SJSA1 (cell line): ENCODE data around the gene FMN2. TPM values are rescaled to one million over a fixed set of nuclear protein-coding genes. Genes with fewer than 3 reads are reported as not detected.

Experiments
- DNase-seq, 2 experiments: peaks; one replicate each; pipeline ENCODE4 v3.0.0-alpha.2; 2015 to 2020; ENCODE audit warnings: low spot score in 2 of 2, low read depth in 1 of 2
- H3K27ac ChIP-seq: fragments of 250-450 bp; sonication (Bioruptor Pico); 2 replicates; pipeline ENCODE4 v1.5.1; 2020; ENCODE audit warnings: mild to moderate bottlenecking, moderate library complexity
- H3K27me3 ChIP-seq: fragments of 250-450 bp; sonication (Bioruptor Pico); replicated peaks from 2 replicates; pipeline ENCODE4 v1.5.1; 2020; ENCODE audit warnings: mild to moderate bottlenecking, moderate library complexity
- H3K36me3 ChIP-seq: fragments of 250-450 bp; sonication (Bioruptor Pico); 2 replicates; pipeline ENCODE4 v1.5.1; 2020; ENCODE audit warnings: mild to moderate bottlenecking
- H3K4me1 ChIP-seq: fragments of 250-450 bp; sonication (Bioruptor Pico); replicated peaks from 2 replicates; pipeline ENCODE4 v1.6.1; 2021; ENCODE audit warnings: mild to moderate bottlenecking
- H3K4me3 ChIP-seq: fragments of 250-450 bp; sonication (Bioruptor Pico); 2 replicates; pipeline ENCODE4 v1.5.1; 2020; ENCODE audit warnings: mild to moderate bottlenecking
- H3K9me3 ChIP-seq: fragments of 250-450 bp; sonication (Bioruptor Pico); replicated peaks from 2 replicates; pipeline ENCODE4 v1.5.1; 2020; ENCODE audit warnings: mild to moderate bottlenecking
- total RNA-seq: library from RNA; depleted of rRNA; stranded (reverse); fragments of >200 nt; shearing (Covaris generic); gene quantifications from 2 replicates; pipeline ENCODE4 v1.2.3, GENCODE V29; 2014

Gene FMN2
- total RNA-seq, 1 experiment from 2014 or later = 12.7 TPM

GRCh38 chr1:240199758-240200645 is 108.3 kb downstream of the FMN2 start:
- Histone ChIP-seq H3K9me3 (peaks cover 2% of the 10 kb centered on the region; the same call in 1 of the 2 replicates), H3K27ac (no peak overlapping the region), H3K4me1 (no peaks in the 10 kb centered on the region), H3K36me3 (peaks cover 3% of the 10 kb centered on the region), H3K27me3 (no peaks in the 10 kb centered on the region), H3K4me3 (no peak overlapping the region)
- DNase-seq = no peak

DNA sequence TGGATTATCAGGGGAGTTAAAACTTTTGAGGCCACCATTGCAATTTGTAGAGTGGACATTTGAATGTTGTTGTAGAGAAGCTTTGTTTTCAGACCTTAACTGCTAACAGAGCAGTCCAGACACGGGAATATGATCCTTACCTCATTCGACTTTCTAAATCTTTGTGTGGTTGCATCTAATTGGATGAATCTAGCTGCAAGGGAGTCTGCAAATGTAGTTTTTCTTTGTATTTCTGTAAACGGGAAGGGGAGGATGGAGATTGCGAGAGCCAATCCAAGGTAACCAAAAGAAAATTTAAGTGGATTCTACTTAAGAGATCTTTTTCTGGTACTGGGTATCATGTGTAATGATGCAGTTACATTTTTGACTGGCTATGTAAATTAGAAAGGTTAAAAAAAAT is 110.2 kb downstream of the FMN2 start:
- no peak for DNase-seq
- no peaks in the 10 kb centered on the region for H3K4me1 ChIP-seq
- no peak overlapping the region for H3K27ac ChIP-seq
- no peak overlapping the region for H3K4me3 ChIP-seq
- H3K27me3 ChIP-seq = no peaks in the 10 kb centered on the region
- H3K9me3 ChIP-seq = peaks cover 2% of the 10 kb centered on the region; the same call in 1 of the 2 replicates
- H3K36me3 ChIP-seq = peaks cover 6% of the 10 kb centered on the region

- no peaks in the 10 kb centered on the region for H3K27me3 ChIP-seq
- peaks cover 3% of the 10 kb centered on the region; the same call in 1 of the 2 replicates for H3K36me3 ChIP-seq
- H3K9me3 ChIP-seq = no peaks in the 10 kb centered on the region
- no peak for DNase-seq
- H3K4me1 ChIP-seq = peaks cover 3% of the 10 kb centered on the region; the same call in 1 of the 2 replicates
- no peak overlapping the region for H3K4me3 ChIP-seq
- H3K27ac ChIP-seq = no peak overlapping the region
Observed at GRCh38 chr1:240207073-240207709, 115.5 kb downstream of the FMN2 start.

- H3K4me3 ChIP-seq = no peak overlapping the region
- no peaks in the 10 kb centered on the region for H3K27me3 ChIP-seq
- H3K36me3 ChIP-seq = peaks cover 3% of the 10 kb centered on the region; the same call in 1 of the 2 replicates
- DNase-seq = peak in 1 of 2 experiments; percentile 19
- peak overlapping the region; percentile 29; the same call in 1 of the 2 replicates for H3K27ac ChIP-seq
- peaks cover 3% of the 10 kb centered on the region; the same call in 1 of the 2 replicates for H3K4me1 ChIP-seq
- no peaks in the 10 kb centered on the region for H3K9me3 ChIP-seq
Observed at GRCh38 chr1:240210026-240210425, 118.3 kb downstream of the FMN2 start.

DNA sequence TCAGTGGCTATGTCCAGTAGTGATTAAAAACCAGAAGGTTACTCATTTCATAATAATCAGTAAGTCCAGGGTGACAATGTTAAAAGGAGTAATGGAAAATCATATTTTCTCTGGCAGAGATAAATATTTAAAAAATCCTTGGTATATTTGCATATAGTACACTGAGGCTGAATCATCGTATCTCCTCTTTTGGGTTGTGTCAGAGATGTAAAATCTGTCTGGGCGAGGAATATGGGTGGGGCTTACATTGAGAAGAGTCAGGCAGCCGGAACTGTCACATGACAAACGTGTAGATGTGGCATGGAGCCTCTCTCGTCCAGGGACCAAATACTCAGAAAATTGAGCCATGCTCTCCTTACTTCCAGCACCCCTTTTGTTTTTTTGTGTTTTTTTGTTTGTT is 120.9 kb downstream of the FMN2 start:
- no peak overlapping the region for H3K27ac ChIP-seq
- no peaks in the 10 kb centered on the region; the same call in none of the 2 replicates for H3K36me3 ChIP-seq
- DNase-seq = no peak

DNA sequence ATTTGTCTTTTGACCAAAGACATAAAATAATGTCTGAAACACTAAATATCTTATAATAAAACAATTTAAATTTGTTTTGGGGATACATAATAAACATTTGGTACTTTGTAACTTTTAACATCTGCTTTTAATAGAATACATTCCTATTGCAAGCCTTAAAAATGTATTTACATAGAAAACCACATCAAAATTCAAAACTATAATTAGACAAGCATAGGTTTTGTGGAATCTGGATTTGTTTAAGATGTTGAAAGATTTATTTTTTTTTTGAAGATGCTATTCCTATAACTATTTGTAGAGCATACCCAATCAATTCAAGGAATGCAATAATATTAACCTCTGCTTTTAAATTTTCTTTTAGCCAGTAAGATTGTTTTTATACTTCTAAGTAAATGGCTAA is 125.7 kb downstream of the FMN2 start:
- H3K27ac ChIP-seq = no peak overlapping the region
- H3K9me3 ChIP-seq = no peaks in the 10 kb centered on the region
- DNase-seq = no peak
- no peaks in the 10 kb centered on the region for H3K4me1 ChIP-seq
- H3K4me3 ChIP-seq = no peak overlapping the region
- H3K27me3 ChIP-seq = no peaks in the 10 kb centered on the region
- H3K36me3 ChIP-seq = no peaks in the 10 kb centered on the region; the same call in 1 of the 2 replicates

More for the DNA sequence above, 120.9 kb downstream of the FMN2 start:
- peaks cover 3% of the 10 kb centered on the region; the same call in 1 of the 2 replicates for H3K4me1 ChIP-seq
- no peaks in the 10 kb centered on the region for H3K9me3 ChIP-seq
- no peaks in the 10 kb centered on the region for H3K27me3 ChIP-seq
- no peak overlapping the region for H3K4me3 ChIP-seq

DNA sequence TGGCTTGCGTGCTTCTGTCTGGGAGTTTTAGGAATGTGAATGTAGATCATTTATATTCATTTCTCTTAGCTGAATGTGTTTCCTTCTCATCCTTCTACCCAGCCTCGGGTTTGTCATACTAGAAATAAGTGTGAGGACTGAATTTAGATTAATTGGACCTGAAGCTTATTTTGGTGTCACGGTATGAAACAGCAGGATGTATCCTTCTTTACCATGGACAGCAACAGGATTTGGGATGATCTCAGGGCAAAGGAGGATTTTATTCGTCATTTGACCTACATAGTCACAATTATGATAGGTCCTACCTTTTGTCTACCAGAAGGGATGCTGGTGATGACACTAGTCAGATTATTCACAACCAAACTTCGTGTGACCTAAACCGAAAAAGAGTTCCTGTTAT is 127.4 kb downstream of the FMN2 start:
- no peaks in the 10 kb centered on the region for H3K9me3 ChIP-seq
- H3K36me3 ChIP-seq = no peaks in the 10 kb centered on the region; the same call in 1 of the 2 replicates
- H3K27me3 ChIP-seq = no peaks in the 10 kb centered on the region
- DNase-seq = no peak
- H3K27ac ChIP-seq = no peak overlapping the region
- no peaks in the 10 kb centered on the region for H3K4me1 ChIP-seq
- no peak overlapping the region for H3K4me3 ChIP-seq

DNA sequence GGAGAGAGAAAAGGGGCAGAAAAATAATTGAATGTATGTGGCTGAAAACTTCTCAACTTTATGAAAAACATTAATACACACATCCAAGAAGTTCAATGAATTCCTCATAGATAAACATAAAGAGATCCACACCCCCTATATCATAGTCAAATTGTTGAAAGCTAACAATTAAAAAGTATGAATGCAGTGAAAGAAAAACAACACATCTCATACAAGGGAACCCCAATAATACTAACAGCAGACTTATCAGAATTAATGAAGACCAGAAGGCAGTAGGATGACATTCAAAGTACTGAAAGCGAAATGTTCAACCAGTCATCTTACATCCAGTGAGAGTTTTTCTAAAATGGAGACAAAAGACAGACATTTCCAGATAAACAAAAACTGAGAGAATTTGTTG is 134.4 kb downstream of the FMN2 start:
- no peaks in the 10 kb centered on the region for H3K27me3 ChIP-seq
- no peak for DNase-seq
- peaks cover 16% of the 10 kb centered on the region for H3K9me3 ChIP-seq
- H3K36me3 ChIP-seq = peaks cover 15% of the 10 kb centered on the region
- no peak overlapping the region for H3K27ac ChIP-seq
- no peak overlapping the region for H3K4me3 ChIP-seq
- 0 out of 2 replicates have a peak, but pooled peaks cover 3% of the 10 kb centered on the region for H3K4me1 ChIP-seq

DNA sequence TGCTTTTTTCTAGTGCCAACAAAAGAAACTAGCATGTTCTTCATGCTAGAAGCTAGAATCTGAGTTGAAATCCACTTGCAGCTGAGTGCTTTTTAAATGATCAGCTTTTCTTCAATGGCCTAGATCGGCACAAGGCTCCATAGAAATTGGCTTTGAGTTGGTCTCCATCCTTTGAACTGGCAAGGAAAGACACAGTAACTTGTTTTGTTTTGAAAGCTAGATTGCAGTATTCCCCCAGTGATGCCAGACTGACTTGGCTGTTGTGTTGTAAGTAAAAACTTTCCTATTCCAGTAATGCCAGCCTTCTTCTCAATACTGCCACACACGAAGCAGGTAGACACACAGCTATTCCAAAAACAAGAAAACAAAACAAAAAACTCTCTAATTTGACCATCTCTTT is 139.1 kb downstream of the FMN2 start:
- peaks cover 7% of the 10 kb centered on the region for H3K36me3 ChIP-seq
- H3K4me3 ChIP-seq = no peak overlapping the region
- no peak overlapping the region for H3K27ac ChIP-seq
- H3K27me3 ChIP-seq = no peaks in the 10 kb centered on the region
- no peak for DNase-seq
- peaks cover 44% of the 10 kb centered on the region for H3K4me1 ChIP-seq
- peaks cover 8% of the 10 kb centered on the region for H3K9me3 ChIP-seq

GRCh38 chr1:240232530-240232929 is 140.8 kb downstream of the FMN2 start:
- H3K27me3 ChIP-seq = no peaks in the 10 kb centered on the region
- DNase-seq = peak; percentile 82 to 97
- peak overlapping the region; percentile 76 for H3K27ac ChIP-seq
- peaks cover 9% of the 10 kb centered on the region for H3K36me3 ChIP-seq
- peaks cover 61% of the 10 kb centered on the region for H3K4me1 ChIP-seq
- H3K4me3 ChIP-seq = no peak overlapping the region
- H3K9me3 ChIP-seq = peaks cover 3% of the 10 kb centered on the region; the same call in 1 of the 2 replicates

DNA sequence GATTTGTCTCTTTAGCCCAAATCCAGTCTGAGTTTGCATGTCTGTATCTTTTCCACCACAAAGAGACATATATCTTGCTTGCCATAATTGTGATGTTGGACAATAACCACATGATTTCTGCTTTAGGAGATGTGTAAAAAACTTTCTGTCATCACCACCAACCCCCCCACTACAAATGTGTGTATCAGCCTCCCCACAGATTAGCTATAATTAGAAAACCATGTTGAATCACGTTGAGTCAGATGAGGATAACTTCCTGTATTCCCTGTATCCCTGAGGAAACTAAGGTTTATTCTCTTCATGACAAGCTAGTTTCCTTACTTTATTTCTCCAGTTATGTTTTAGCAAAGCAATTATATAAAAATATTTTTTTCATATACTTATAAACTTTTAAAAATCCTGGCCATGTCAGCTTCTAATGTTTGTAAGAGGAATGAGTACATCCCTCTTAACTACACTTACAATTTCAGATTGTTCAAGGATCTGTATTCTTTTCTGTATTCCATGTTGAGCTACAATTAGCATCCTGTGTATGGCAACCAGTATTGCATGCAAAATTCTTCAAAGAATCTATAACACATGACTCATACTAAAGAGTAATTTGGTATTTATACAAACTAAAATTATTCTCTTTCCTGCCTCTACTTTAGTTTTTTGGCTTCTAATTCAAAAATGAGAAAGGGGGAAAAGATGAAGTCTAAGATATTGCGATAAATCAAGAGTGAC is 143.0 kb downstream of the FMN2 start:
- Histone ChIP-seq H3K36me3 (peaks cover 9% of the 10 kb centered on the region), H3K4me1 (peaks cover 64% of the 10 kb centered on the region), H3K4me3 (no peak overlapping the region), H3K27ac (peak overlapping the region; percentile 81), H3K27me3 (no peaks in the 10 kb centered on the region), H3K9me3 (no peaks in the 10 kb centered on the region)
- peak in 1 of 2 experiments; percentile 63 for DNase-seq

DNA sequence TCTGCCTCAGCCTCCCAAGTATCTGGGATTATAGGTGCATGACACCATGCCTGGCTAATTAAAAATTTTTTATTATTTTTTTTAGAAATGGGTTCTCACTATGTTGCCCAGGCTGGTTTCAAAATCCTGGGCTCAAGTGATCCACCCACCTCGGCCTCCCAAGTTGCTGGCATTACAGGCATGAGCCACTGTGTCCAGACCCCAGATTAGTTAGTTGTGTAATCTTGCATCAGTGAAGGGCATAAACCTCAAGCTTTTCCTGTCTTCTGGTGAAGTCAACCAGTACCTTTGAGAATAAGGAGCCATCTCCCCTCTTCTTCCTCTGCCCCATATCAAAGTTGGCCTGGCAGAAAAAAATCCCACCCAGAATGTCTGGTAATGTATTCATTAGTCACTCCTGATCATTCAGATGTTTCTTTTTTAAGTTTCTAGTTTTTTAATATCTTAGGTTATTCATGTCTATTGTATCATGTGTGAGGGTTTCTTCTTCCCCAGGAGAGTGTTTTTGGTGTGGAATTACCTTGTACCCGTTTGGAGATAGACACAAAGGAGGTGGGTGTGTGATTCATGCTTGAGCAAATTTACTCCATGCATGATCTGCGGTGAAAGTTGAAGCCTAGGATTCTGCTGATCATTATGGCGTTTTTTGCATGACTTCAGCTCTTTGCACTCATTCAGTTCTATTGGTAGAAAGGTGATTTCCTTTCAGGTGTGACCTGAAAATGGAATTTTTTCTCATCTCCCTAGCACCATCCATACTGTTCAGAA is 144.0 kb downstream of the FMN2 start:
- no peak overlapping the region for H3K4me3 ChIP-seq
- peaks cover 9% of the 10 kb centered on the region for H3K36me3 ChIP-seq
- peak; percentile 47 to 62 for DNase-seq
- peaks cover 64% of the 10 kb centered on the region for H3K4me1 ChIP-seq
- H3K27ac ChIP-seq = peak overlapping the region; percentile 81
- H3K9me3 ChIP-seq = no peaks in the 10 kb centered on the region
- H3K27me3 ChIP-seq = no peaks in the 10 kb centered on the region

GRCh38 chr1:240237305-240237721 is 145.6 kb downstream of the FMN2 start:
- Histone ChIP-seq H3K27ac (peak overlapping the region; percentile 81), H3K4me3 (no peak overlapping the region), H3K27me3 (no peaks in the 10 kb centered on the region), H3K4me1 (peaks cover 60% of the 10 kb centered on the region), H3K9me3 (no peaks in the 10 kb centered on the region), H3K36me3 (peaks cover 9% of the 10 kb centered on the region)
- peak; percentile 55 to 75 for DNase-seq
